ENCODE results near the gene SCN5A. TPM values are rescaled to one million over a fixed set of nuclear protein-coding genes. Genes with fewer than 3 reads are reported as not detected.
A peak's percentile ranks its signal among the peaks of the same experiment; 100 is the strongest.

Gene SCN5A
- polyA plus RNA-seq, 1 experiment, result 0.63 TPM

GRCh38 chr3:38689774-38690173, 40.3 kb upstream of the SCN5A start:
- no peak for DNase-seq (ENCODE audit: low read depth, low spot score)
- Histone ChIP-seq H3K27ac (ENCODE audit: low read depth, low read length) (no peak overlapping the region), H3K9me3 (ENCODE audit: control insufficient read depth, insufficient read depth, low read length) (no peaks in the 10 kb centered on the region), H3K27me3 (ENCODE audit: control insufficient read depth, insufficient read depth, low read length) (peaks cover 4% of the 10 kb centered on the region), H3K4me3 (ENCODE audit: low read depth, low read length) (no peak overlapping the region)
- ChIA-PET CTCF (interaction anchor here (0.6 to 2.6 kb wide), 7 partner anchors 36 to 340 kb away, joined by 3 to 11 read pairs (median 3); no protein-coding TSS in a partner anchor), POLR2A (no interaction called here)
- TF ChIP-seq, protein P1, sequence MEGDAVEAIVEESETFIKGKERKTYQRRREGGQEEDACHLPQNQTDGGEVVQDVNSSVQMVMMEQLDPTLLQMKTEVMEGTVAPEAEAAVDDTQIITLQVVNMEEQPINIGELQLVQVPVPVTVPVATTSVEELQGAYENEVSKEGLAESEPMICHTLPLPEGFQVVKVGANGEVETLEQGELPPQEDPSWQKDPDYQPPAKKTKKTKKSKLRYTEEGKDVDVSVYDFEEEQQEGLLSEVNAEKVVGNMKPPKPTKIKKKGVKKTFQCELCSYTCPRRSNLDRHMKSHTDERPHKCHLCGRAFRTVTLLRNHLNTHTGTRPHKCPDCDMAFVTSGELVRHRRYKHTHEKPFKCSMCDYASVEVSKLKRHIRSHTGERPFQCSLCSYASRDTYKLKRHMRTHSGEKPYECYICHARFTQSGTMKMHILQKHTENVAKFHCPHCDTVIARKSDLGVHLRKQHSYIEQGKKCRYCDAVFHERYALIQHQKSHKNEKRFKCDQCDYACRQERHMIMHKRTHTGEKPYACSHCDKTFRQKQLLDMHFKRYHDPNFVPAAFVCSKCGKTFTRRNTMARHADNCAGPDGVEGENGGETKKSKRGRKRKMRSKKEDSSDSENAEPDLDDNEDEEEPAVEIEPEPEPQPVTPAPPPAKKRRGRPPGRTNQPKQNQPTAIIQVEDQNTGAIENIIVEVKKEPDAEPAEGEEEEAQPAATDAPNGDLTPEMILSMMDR (IDR thresholded peaks at IDR 0.05; ENCODE audit: low read depth, low read length), result peak; percentile 21; the same call in 1 of the 2 replicates

GRCh38 chr3:38689346-38689745, 39.9 kb upstream of the SCN5A start:
- Histone ChIP-seq H3K27me3 (ENCODE audit: control insufficient read depth, insufficient read depth, low read length) (peaks cover 4% of the 10 kb centered on the region), H3K4me3 (ENCODE audit: low read depth, low read length) (no peak overlapping the region), H3K27ac (ENCODE audit: low read depth, low read length) (no peak overlapping the region), H3K9me3 (ENCODE audit: control insufficient read depth, insufficient read depth, low read length) (no peaks in the 10 kb centered on the region)
- TF ChIP-seq, protein P1 (IDR thresholded peaks at IDR 0.05; ENCODE audit: low read depth, low read length), result no peak
- ChIA-PET CTCF (interaction anchor here (1.1 to 2.6 kb wide), 2 partner anchors 37 to 310 kb away, joined by 3 to 11 read pairs; no protein-coding TSS in a partner anchor), POLR2A (no interaction called here)
- no peak for DNase-seq (ENCODE audit: low read depth, low spot score)

- Histone ChIP-seq H3K27me3 (ENCODE audit: control insufficient read depth, insufficient read depth, low read length) (peaks cover 9% of the 10 kb centered on the region), H3K27ac (ENCODE audit: low read depth, low read length) (no peak overlapping the region), H3K9me3 (ENCODE audit: control insufficient read depth, insufficient read depth, low read length) (no peaks in the 10 kb centered on the region), H3K4me3 (ENCODE audit: low read depth, low read length) (no peak overlapping the region)
- TF ChIP-seq, protein P1 (IDR thresholded peaks at IDR 0.05; ENCODE audit: low read depth, low read length), result no peak
- DNase-seq (ENCODE audit: low read depth, low spot score), result no peak
- ChIA-PET POLR2A (no interaction called here), CTCF (interaction anchor here (0.6 to 0.7 kb wide), 2 partner anchors 10 to 36 kb away, joined by 3 read pairs; no protein-coding TSS in a partner anchor)
These were observed 37.8 kb upstream of the SCN5A start for GRCh38 chr3:38687321-38687720.

- TF ChIP-seq, protein P1 (IDR thresholded peaks at IDR 0.05; ENCODE audit: low read depth, low read length), result no peak
- Histone ChIP-seq H3K27ac (ENCODE audit: low read depth, low read length) (no peak overlapping the region), H3K9me3 (ENCODE audit: control insufficient read depth, insufficient read depth, low read length) (no peaks in the 10 kb centered on the region), H3K4me3 (ENCODE audit: low read depth, low read length) (no peak overlapping the region), H3K27me3 (ENCODE audit: control insufficient read depth, insufficient read depth, low read length) (peaks cover 16% of the 10 kb centered on the region)
- DNase-seq (ENCODE audit: low read depth, low spot score), result no peak
- CTCF ChIA-PET, result no interaction called here
- POLR2A ChIA-PET, result no interaction called here
These were observed 35.1 kb upstream of the SCN5A start for GRCh38 chr3:38684546-38684945.

DNA sequence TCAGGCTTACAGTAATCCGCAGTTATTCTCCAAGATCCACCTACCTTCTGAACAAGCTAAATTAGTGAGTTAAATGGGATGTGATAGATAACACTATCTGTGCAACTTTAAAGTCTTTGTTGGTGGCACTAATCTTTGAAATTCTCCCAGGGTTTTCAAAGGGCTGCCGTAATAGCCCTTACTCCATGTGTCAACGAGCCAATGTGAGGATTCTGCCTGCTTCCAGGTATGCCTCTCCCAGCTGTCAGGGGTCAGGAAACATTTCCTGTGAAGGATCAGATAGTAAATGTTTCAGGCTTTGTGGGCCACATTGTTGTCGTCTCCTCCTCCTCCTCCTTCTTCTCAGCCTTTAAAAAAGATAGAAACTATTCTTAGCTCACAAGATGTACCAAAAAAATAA, 20.2 kb upstream of the SCN5A start:
- DNase-seq (ENCODE audit: low read depth, low spot score), result no peak
- POLR2A ChIA-PET, result no interaction called here
- Histone ChIP-seq H3K9me3 (ENCODE audit: control insufficient read depth, insufficient read depth, low read length) (no peaks in the 10 kb centered on the region), H3K27me3 (ENCODE audit: control insufficient read depth, insufficient read depth, low read length) (no peaks in the 10 kb centered on the region), H3K4me3 (ENCODE audit: low read depth, low read length) (no peak overlapping the region), H3K27ac (ENCODE audit: low read depth, low read length) (no peak overlapping the region)
- TF ChIP-seq, protein P1 (IDR thresholded peaks at IDR 0.05; ENCODE audit: low read depth, low read length), result no peak
- CTCF ChIA-PET, result interaction anchor here (1.3 to 2.1 kb wide), 3 partner anchors 14 to 149 kb away, joined by 4 to 8 read pairs (median 4); no protein-coding TSS in a partner anchor

Data from AG04450 (cell line).